Right lobe of liver (tissue), 4 donors: ENCODE data around the gene TNFSF4.

Experiments
- CTCF ChIP-seq, 4 donors: fragments of 200-600 bp in 3 of 4; fragments of 450-650 bp in 1 of 4; IDR thresholded peaks; one replicate each; pipeline versions ENCODE4 v1.5.1 to v1.8.0; 2016 to 2022; ENCODE audit warnings: antibody characterized with exemption in 4 of 4, mild to moderate bottlenecking in 2 of 4
- POLR2A ChIP-seq: fragments of 450-650 bp; IDR thresholded peaks from one replicate; pipeline ENCODE4 v1.6.1; 2017; ENCODE audit warnings: antibody characterized with exemption, mild to moderate bottlenecking
- donor health status: DM: no; HTN: no; CAD: no.
- donor health status: DM: no; HTN: no; CAD: no.
- donor health status: DM: no; HTN: yes; CAD: no.

- no peak for TF ChIP-seq CTCF (IDR thresholded peaks at IDR 0.05)
- no peak for TF ChIP-seq POLR2A
Measured at GRCh38 chr1:173243300-173243699, 36.2 kb upstream of the TNFSF4 start.
